ENCODE data around the gene ARX. TPM values are rescaled to one million over a fixed set of nuclear protein-coding genes. Genes with fewer than 3 reads are reported as not detected.

ARX gene
- total and polyA plus RNA-seq, 9 of the 15 experiments (the other 6 are each of a cell fraction or from before 2014, with no cell fraction given), result 0.03 TPM; not detected in 8

DNA sequence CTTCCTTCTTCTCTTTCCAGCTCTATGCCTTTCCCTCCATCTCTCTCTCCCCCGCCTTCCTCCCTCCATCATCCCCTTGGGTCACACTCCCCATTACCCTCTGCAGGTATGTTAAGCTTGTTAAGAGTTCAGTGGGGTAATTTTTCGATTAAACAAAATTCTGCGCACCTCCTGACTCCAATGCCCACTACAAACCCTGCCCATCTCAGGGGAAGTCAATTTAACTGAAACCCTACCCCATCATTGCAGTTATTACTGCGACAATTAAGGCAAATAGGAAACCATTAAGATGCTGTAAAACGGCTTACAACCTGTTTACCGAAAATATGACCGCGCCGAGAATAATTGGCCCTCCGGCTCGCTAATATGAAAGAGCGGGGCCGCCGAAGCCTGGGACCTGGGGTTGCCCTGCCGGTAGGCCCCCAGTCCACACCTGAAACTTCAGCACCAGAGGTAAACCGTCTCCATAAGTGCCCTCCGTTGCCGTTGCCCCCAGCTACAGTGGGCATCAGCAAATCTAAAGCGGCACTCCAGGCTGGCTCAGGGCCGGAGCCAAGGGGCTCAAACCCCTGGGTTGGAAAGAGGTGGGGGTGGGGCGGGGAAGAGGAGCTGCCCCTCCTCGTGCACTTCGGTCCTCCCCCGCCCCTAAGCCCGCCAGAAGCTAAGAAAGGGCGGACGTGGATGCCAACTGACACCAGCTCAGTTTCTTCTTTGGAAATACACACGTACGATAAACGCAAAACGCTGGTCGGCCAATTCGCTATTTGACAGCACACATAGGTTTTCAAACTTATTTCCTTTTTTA lies 4.8 kb downstream of the ARX start:
- BruUV-seq (replicated peaks), result no TSS peak
- intact Hi-C loops (cut with micrococcal nuclease), result no loop called here
- H3K4me2 ChIP-seq (ENCODE audit: insufficient read depth, low read length), result no peak overlapping the region
- H3K9ac ChIP-seq (ENCODE audit: insufficient read depth in 1 of 2, low read depth in 2 of 2, low read length in 2 of 2), result no peak overlapping the region
- peaks cover 0 to 28% of the 10 kb centered on the region in 2 experiments; a peak in 2 of 5 replicates for H3K4me1 ChIP-seq (replicated peaks in 1 of 2; ENCODE audit: control insufficient read depth in 2 of 2, insufficient read depth in 2 of 2, low read length in 2 of 2)
- TF ChIP-seq ATF2 (CRISPR knock-in tag; IDR thresholded peaks at IDR 0.05) (no peak), ADNP (tag; IDR thresholded peaks at IDR 0.05) (no peak), SNIP1 (IDR thresholded peaks at IDR 0.05; ENCODE audit: low read depth) (no peak), SIRT6 (IDR thresholded peaks at IDR 0.05; ENCODE audit: low read depth, low read length) (no peak)
- H3K27me3 ChIP-seq (ENCODE audit: control insufficient read depth in 2 of 2, insufficient read depth in 2 of 2, low read length in 2 of 2), result peaks cover 10 to 64% of the 10 kb centered on the region in 2 experiments
- ChIA-PET POLR2A (interaction anchor here (0.9 to 1.1 kb wide), 2 partner anchors 20 to 700 kb away, joined by 3 read pairs; no protein-coding TSS in a partner anchor), CTCF (ENCODE audit: low intra/inter-chr PET ratio) (no interaction called here)
- 25% methylated on average over 6 of the region's 33 CpGs for WGBS (ENCODE audit: insufficient coverage, low coverage, missing lambda C conversion rate)
- no peaks in the 10 kb centered on the region for H4K20me1 ChIP-seq (replicated peaks; ENCODE audit: control insufficient read depth, insufficient read depth, low read length)
- ATAC-seq (no peak), DNase-seq (ENCODE audit: extremely low read depth in 1 of 4, low spot score in 3 of 4) (no peak), FAIRE-seq (no peak)
- no peak overlapping the region for H3K27ac ChIP-seq (ENCODE audit: extremely low read depth, low read depth, low read length)
- no peak overlapping the region for H2AFZ ChIP-seq (ENCODE audit: low read depth, low read length)
- H3K36me3 ChIP-seq (ENCODE audit: control insufficient read depth, insufficient read depth, low read length), result no peaks in the 10 kb centered on the region
- no peaks in the 10 kb centered on the region for H3K79me2 ChIP-seq (ENCODE audit: control insufficient read depth, insufficient read depth, low read length)
- H3K4me3 ChIP-seq, result no peak overlapping the region
- H3K9me1 ChIP-seq (ENCODE audit: control insufficient read depth, insufficient read depth, low read length), result no peaks in the 10 kb centered on the region
- in situ Hi-C loops (cut with MboI), result no loop called here
- H3K9me3 ChIP-seq (replicated peaks; ENCODE audit: control insufficient read depth, insufficient read depth, low read depth, low read length), result no peaks in the 10 kb centered on the region
